Suprapubic skin (tissue), 4 donors: ENCODE data around the gene RELN.

Source experiments
- EP300 ChIP-seq: sonication (generic); formaldehyde crosslinking; IDR thresholded peaks from one replicate; pipeline ENCODE4 v1.6.1; 2017; ENCODE audit warnings: antibody characterized with exemption
- POLR2A ChIP-seq, 2 donors: fragments of 450-650 bp; IDR thresholded peaks; one replicate each; pipeline ENCODE4 v1.6.1; 2017; ENCODE audit warnings: antibody characterized with exemption in 2 of 2, mild to moderate bottlenecking in 2 of 2, moderate library complexity in 2 of 2
- POLR2AphosphoS5 ChIP-seq, 3 donors: sonication (generic); formaldehyde crosslinking; IDR thresholded peaks; one replicate each; pipeline ENCODE4 v1.6.1; 2017; ENCODE audit warnings: antibody characterized with exemption in 3 of 3
- TF ChIP-seq, protein P1 (sequence below), 2 donors: fragments of 200-600 bp in 1 of 2; fragments of 450-650 bp in 1 of 2; sonication (generic) in 1 of 2; IDR thresholded peaks; one replicate each; pipeline ENCODE4 v1.5.1; 2016 to 2019; ENCODE audit warnings: antibody characterized with exemption in 2 of 2, mild to moderate bottlenecking in 1 of 2, moderate library complexity in 1 of 2

DNA sequence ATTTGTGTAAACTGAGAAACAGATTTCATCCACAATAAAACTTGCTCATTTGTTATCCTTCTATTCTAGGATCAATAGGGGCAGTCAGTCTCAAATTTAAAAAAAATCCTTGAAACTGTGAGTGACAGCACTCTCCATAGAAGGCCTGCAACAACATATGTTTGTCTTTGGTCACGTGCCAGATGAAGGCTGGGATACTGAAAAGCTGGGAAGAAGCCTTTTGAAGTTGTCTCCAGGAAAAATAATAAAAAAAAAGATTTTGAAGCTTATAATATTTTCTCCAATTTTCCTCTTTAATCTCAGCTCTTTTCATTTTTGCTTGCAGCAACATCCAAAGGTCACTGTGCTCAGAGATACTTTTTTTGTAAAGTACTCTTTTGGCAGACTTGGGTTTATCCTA, 414.9 kb downstream of the RELN start:
- TF ChIP-seq POLR2A (IDR thresholded peaks at IDR 0.05), result no peak
- TF ChIP-seq, protein P1, sequence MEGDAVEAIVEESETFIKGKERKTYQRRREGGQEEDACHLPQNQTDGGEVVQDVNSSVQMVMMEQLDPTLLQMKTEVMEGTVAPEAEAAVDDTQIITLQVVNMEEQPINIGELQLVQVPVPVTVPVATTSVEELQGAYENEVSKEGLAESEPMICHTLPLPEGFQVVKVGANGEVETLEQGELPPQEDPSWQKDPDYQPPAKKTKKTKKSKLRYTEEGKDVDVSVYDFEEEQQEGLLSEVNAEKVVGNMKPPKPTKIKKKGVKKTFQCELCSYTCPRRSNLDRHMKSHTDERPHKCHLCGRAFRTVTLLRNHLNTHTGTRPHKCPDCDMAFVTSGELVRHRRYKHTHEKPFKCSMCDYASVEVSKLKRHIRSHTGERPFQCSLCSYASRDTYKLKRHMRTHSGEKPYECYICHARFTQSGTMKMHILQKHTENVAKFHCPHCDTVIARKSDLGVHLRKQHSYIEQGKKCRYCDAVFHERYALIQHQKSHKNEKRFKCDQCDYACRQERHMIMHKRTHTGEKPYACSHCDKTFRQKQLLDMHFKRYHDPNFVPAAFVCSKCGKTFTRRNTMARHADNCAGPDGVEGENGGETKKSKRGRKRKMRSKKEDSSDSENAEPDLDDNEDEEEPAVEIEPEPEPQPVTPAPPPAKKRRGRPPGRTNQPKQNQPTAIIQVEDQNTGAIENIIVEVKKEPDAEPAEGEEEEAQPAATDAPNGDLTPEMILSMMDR (IDR thresholded peaks at IDR 0.05), result no peak
- TF ChIP-seq POLR2AphosphoS5 (IDR thresholded peaks at IDR 0.05), result no peak
- TF ChIP-seq EP300, result no peak
